GM21723 (cell line): ENCODE data around the gene ADGRG4.
"Not testable (repeated sequence)": the region's sequence is repeated elsewhere in the genome, so short reads cannot be mapped to it uniquely, and the experiment has no call there.

ENCODE experiments used
- ATAC-seq: cut with Tn5 transposase; IDR thresholded peaks from one replicate; pipeline ENCODE4 v1.9.1; 2021; ENCODE audit warnings: mild to moderate bottlenecking, moderate library complexity; ENCODE audit not compliant: unreplicated experiment

The ADGRG4 gene, protein sequence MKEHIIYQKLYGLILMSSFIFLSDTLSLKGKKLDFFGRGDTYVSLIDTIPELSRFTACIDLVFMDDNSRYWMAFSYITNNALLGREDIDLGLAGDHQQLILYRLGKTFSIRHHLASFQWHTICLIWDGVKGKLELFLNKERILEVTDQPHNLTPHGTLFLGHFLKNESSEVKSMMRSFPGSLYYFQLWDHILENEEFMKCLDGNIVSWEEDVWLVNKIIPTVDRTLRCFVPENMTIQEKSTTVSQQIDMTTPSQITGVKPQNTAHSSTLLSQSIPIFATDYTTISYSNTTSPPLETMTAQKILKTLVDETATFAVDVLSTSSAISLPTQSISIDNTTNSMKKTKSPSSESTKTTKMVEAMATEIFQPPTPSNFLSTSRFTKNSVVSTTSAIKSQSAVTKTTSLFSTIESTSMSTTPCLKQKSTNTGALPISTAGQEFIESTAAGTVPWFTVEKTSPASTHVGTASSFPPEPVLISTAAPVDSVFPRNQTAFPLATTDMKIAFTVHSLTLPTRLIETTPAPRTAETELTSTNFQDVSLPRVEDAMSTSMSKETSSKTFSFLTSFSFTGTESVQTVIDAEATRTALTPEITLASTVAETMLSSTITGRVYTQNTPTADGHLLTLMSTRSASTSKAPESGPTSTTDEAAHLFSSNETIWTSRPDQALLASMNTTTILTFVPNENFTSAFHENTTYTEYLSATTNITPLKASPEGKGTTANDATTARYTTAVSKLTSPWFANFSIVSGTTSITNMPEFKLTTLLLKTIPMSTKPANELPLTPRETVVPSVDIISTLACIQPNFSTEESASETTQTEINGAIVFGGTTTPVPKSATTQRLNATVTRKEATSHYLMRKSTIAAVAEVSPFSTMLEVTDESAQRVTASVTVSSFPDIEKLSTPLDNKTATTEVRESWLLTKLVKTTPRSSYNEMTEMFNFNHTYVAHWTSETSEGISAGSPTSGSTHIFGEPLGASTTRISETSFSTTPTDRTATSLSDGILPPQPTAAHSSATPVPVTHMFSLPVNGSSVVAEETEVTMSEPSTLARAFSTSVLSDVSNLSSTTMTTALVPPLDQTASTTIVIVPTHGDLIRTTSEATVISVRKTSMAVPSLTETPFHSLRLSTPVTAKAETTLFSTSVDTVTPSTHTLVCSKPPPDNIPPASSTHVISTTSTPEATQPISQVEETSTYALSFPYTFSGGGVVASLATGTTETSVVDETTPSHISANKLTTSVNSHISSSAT (N-terminal part only)

GRCh38 chrX:136300721-136301120 lies at the start of gene ADGRG4:
Gene ADGRG4, plus strand, starts transcription at chrX:136300963. Its CDS starts 7,815 bp downstream, at chrX:136308778.
- ATAC-seq: not testable (repeated sequence)

- peak; percentile 86 for ATAC-seq
Measured at GRCh38 chrX:136251041-136251991, 49.4 kb upstream of the ADGRG4 start, which contains the start of gene MAP7D3. Gene MAP7D3, minus strand, starts transcription at chrX:136251400. Its CDS starts 42 bp downstream, at chrX:136251358.

DNA sequence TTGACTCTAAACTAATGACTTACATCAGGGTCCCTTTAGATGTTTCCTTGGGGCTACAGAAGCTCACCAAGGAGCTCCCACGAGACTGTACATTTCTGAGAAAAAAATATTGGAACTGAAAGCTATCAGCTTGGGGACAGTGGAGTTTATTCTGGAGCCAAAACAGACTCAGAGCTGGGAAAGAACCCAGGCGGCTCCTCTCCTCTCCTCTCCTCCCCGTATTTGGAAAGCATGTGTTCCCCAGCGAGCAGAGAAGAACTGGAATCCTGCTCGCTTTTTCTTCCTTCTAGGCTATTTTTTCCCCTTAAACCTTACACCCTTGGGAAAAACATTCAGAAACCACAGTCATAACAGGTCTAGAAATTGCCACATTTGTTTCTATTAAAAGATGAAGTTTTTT lies 45.2 kb upstream of the ADGRG4 start:
- ATAC-seq: no peak

DNA sequence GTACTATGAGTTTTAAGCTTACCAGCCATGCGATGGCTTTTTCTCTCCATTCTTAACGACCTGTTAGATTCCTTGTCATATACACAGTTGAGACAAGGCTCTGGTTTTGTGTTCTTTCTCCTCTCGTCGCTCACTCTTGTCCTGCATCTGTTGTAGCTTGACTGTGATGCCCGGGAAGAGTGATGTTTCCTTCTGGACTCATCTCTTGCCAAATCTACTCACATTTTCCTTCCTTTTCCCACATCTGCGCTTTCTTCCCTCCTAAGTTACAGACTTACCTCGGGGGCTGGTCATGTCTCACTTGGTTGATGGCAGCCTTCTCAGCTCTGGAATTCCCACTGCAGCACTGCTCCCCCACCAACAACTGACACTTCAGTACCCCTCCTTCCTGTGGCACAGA lies 44.7 kb upstream of the ADGRG4 start:
- ATAC-seq: no peak

GRCh38 chrX:136258951-136259350 lies 41.8 kb upstream of the ADGRG4 start:
- no peak for ATAC-seq

DNA sequence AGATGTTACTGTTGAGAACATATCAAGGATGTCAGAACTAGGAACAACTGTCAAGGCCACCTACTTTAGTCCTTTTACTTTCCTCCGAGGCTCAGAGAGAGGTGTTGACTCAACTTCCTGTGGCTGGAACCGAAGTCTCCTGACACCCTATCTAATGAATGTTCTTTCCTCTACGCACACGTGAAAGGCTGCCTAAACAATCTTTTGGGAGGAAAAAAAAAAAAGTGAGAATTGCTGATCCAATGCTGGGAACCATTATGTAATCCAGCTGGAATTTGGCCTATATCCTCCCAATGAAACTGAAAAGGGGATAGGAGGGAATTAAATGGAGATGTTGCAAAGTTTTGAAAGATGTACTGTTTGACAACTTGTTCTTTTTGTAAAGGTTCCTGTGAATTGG lies 41.2 kb upstream of the ADGRG4 start:
- ATAC-seq: no peak

GRCh38 chrX:136260776-136261175 lies 40.0 kb upstream of the ADGRG4 start:
- no peak for ATAC-seq

- no peak for ATAC-seq
Measured at GRCh38 chrX:136261321-136261720, 39.4 kb upstream of the ADGRG4 start.

DNA sequence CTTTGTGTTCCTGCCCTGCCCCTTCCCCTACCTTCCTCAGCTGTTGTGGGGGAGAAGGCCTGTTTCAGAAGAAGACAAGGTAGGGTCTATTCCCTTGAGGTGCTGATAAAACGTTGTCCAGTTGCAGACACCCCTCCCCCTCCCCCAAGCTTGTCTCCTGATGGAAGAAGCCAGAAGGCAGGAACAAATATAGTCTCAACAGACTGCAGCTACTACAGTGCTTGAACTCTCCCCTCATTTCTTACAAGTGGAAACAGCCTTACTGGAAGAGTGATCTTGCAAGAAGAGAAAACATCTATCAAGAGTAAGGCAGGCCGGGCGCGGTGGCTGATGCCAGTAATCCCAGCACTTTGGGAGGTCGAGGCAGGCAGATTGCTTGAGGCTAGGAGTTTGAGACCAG lies 38.5 kb upstream of the ADGRG4 start:
- no peak for ATAC-seq

- ATAC-seq: no peak
Measured at GRCh38 chrX:136262812-136263315, 37.9 kb upstream of the ADGRG4 start.

DNA sequence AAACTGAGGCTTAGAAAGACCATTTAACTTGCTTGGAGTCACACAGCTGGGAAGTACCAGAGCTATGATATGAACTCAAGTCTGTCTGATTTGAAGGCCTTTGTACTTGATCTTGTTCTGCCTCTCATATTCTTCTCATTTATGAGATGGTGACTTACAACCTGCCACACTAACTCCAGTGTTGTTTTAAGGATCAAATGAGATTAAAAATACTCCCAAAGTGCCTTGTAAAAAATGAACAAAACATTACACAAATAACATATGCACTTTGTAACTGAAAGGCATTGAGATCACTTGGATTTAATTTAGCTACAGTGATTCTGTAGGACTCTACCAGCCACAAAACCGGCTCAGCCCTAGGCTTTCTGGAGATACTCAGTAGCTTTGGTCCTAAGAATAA lies 33.9 kb upstream of the ADGRG4 start:
- ATAC-seq: no peak

DNA sequence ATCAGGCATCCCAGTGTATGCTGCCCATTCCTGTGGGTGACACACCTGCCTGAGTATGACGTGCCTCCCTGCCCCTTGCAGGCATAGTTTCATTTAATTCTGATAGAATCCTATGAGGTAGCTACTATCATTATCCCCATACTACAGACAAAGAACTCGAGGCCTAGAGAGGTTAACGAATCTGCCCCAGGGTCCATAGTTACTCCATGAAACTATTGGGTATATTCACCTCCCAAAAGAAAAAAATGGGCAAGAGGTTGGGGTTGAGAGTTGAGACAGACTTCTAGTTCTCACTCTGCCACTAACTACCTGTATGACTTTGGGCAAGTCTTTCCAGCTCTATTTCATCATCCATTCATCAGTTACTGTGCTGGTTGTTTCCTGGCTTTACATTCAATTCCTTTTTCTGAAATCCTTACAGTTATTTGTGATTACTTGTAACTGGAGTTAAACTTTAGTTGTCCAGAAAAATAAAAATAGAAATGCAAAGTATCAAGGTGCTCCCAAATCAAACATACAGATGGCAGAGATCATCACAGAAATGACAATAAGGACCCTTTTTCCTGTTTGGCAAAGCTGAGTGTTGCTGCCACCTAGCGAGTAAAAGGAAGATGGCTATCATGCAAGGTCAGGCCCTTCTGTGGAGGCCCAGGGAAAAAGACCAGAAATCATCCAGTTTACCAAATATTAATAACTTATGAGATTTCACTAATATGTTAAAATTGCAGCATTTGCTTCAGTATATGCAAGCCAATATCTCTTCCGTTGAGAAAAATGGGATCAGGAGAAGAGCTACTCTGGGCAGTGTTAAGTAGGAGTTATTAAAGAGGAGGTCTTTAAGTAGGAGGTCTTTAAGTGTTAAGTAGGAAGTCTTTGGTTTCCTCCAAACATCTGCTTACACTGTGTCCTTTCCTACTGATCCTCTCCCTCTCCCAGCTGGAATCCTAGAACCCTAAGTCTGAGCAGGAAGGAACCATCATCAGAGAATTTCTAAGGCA lies 32.4 kb upstream of the ADGRG4 start:
- peak; percentile 87 for ATAC-seq

- no peak for ATAC-seq
Measured at GRCh38 chrX:136269921-136270320, 30.8 kb upstream of the ADGRG4 start.

DNA sequence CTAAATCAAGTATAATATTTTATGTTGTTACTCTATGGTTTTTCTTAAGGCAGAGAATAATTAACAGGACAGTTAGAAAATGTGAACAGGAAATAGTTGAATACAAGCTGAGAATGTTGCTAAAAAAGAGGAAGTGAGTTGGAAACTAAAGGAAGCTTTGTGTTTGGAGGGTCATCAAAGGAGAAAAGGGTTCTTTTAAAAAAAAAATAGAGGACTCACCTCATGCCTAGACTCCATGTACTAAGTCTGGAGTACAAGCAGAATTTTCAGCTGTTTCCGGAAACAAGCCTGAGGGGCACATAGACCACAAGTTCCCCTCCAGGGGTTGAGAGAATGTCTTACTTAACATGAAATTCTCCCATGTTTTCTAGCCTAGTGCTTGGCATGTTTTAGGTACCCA lies 29.5 kb upstream of the ADGRG4 start:
- ATAC-seq: no peak

- no peak for ATAC-seq
Measured at GRCh38 chrX:136272325-136272724, 28.4 kb upstream of the ADGRG4 start.

DNA sequence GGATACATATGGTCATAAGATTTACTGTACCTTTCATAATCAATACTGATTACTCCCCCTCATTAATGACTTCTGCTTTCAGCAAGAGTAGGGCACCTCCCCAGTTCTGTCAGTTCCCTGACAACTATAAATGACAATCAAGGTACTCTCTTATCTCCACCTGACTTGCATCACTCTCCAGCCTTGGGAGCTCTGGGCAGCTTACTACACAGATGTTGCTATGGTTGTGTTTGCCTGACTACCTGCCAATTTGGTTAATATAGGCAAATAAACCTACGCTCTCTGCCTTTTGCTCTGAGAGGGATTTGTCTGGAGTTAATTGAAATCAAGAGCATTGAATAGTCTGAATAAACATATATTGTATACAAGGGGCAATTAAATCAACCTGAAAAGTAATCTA lies 26.8 kb upstream of the ADGRG4 start:
- ATAC-seq: no peak

DNA sequence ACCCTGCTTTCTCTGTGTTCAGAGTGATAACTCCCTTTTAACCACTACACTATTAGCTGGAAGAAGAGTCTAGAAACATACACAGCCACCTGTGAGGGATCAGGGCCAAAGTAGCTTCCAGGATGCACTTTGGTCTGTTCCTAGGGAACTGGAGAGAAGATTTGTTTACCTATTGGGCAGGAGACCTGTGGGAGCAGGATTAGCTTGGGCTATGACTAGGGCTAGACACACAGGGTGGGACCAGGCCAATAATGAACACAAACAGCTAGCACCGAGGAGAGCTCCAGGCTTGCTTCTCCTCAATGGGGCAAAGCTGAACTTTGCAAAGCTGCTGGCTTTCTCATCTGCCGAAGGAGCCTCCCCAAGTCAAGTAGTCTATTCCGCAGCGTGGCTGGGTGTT lies 25.2 kb upstream of the ADGRG4 start:
- no peak for ATAC-seq

DNA sequence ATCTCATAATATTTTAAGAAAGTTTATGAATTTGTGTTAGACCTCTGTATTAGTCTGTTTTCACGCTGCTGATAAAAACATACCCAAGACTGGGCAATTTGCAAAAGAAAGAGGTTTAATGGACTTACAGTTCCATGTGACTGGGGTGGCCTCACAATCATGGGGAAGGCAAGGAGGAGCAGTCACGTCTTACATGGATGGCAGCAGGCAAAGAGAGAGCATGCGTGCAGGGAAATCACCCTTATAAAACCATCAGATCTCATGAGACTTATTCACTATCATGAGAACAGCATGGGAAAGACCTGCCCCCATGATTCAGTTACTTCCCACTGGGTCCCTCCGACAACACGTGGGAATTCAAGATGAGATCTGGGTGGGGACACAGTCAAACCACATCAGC lies 14.4 kb upstream of the ADGRG4 start:
- ATAC-seq: not testable (repeated sequence)

GRCh38 chrX:136291824-136292223 lies 8.9 kb upstream of the ADGRG4 start:
- no peak for ATAC-seq
